GM19023 (cell line): ENCODE data around the gene UNC5C.

Experiments
- ATAC-seq: cut with Tn5 transposase; IDR thresholded peaks from one replicate; pipeline ENCODE4 v1.9.1; 2021; ENCODE audit warnings: mild to moderate bottlenecking, moderate library complexity; ENCODE audit not compliant: unreplicated experiment

Gene UNC5C

GRCh38 chr4:95285797-95286196 is 263.0 kb downstream of the UNC5C start:
- no peak for ATAC-seq

GRCh38 chr4:95284655-95285054 is 264.1 kb downstream of the UNC5C start:
- ATAC-seq = no peak

GRCh38 chr4:95283320-95283719 is 265.5 kb downstream of the UNC5C start:
- no peak for ATAC-seq

GRCh38 chr4:95272797-95273196 is 276.0 kb downstream of the UNC5C start:
- ATAC-seq = no peak

GRCh38 chr4:95272036-95272435 is 276.7 kb downstream of the UNC5C start:
- no peak for ATAC-seq

- no peak for ATAC-seq
Measured at GRCh38 chr4:95268819-95269565, 279.8 kb downstream of the UNC5C start.

- no peak for ATAC-seq
Measured at GRCh38 chr4:95267081-95267480, 281.7 kb downstream of the UNC5C start.

- ATAC-seq = no peak
Measured at GRCh38 chr4:95265814-95266740, 282.7 kb downstream of the UNC5C start.

- no peak for ATAC-seq
Measured at GRCh38 chr4:95264843-95265242, 283.9 kb downstream of the UNC5C start.

GRCh38 chr4:95263960-95264359 is 284.8 kb downstream of the UNC5C start:
- ATAC-seq = no peak

- ATAC-seq = no peak
Measured at GRCh38 chr4:95263391-95263790, 285.4 kb downstream of the UNC5C start.

GRCh38 chr4:95256108-95256835 is 292.5 kb downstream of the UNC5C start:
- ATAC-seq = no peak

- ATAC-seq = no peak
Measured at GRCh38 chr4:95255396-95256107, 293.2 kb downstream of the UNC5C start.

- no peak for ATAC-seq
Measured at GRCh38 chr4:95251568-95251967, 297.2 kb downstream of the UNC5C start.

GRCh38 chr4:95250544-95251137 is 298.1 kb downstream of the UNC5C start:
- ATAC-seq = no peak

GRCh38 chr4:95249426-95250021 is 299.2 kb downstream of the UNC5C start:
- no peak for ATAC-seq

GRCh38 chr4:95248720-95249425 is 299.9 kb downstream of the UNC5C start:
- no peak for ATAC-seq

GRCh38 chr4:95243892-95244291 is 304.9 kb downstream of the UNC5C start:
- ATAC-seq = no peak

GRCh38 chr4:95238554-95238953 is 310.2 kb downstream of the UNC5C start:
- no peak for ATAC-seq
